ENCODE results near the gene RNF225. TPM values are rescaled to one million over a fixed set of nuclear protein-coding genes. Genes with fewer than 3 reads are reported as not detected.

The RNF225 gene
- polyA plus RNA-seq (2012; rRNA removed): 0.13 TPM in 1 of 2 replicates, not detected in the other
- not detected in 2 replicates for polyA plus RNA-seq (2012; cell fraction: cytosol; rRNA removed)
- polyA plus RNA-seq (2012; cell fraction: nucleus; rRNA removed): 0.09 TPM in 1 of 2 replicates, not detected in the other

GRCh38 chr19:58395220-58395978, at the start of gene RNF225:
TSS of gene RNF225 (plus strand) at chr19:58395656. CDS start at chr19:58396090, 434 bp downstream.
- Histone ChIP-seq H3K4me3 (ENCODE audit: low read depth in 2 of 2, low read length in 1 of 2) (no peak within 1 kb of the TSS), H3K4me1 (ENCODE audit: control insufficient read depth in 1 of 2, insufficient read depth in 2 of 2, low read depth in 1 of 2, low read length in 1 of 2) (peaks cover 1 to 10% of the 10 kb centered on the region in 2 experiments; a peak in 1 of 4 replicates), H3F3A (replicated peaks; ENCODE audit: insufficient read depth) (peaks cover 45% of the 10 kb centered on the region), H3K9ac (no peak within 1 kb of the TSS), H2AFZ (ENCODE audit: low read depth) (no peak within 1 kb of the TSS), H3K79me2 (ENCODE audit: insufficient read depth) (peaks cover 28% of the 10 kb centered on the region), H3K27me3 (ENCODE audit: insufficient read depth) (no peaks in the 10 kb centered on the region), H4K20me1 (ENCODE audit: insufficient read depth) (peaks cover 25% of the 10 kb centered on the region), H3K9me2 (no peaks in the 10 kb centered on the region), H3K36me3 (replicated peaks in 1 of 2; ENCODE audit: control insufficient read depth in 1 of 2, insufficient read depth in 2 of 2, low read length in 1 of 2) (peaks cover 35 to 36% of the 10 kb centered on the region in 2 experiments), H3K27ac (ENCODE audit: low read depth in 2 of 2, low read length in 1 of 2) (no peak within 1 kb of the TSS), H3K4me2 (no peak within 1 kb of the TSS), H3K9me3 (no peaks in the 10 kb centered on the region)
- peak; percentile 24 for TF ChIP-seq CHD2 (IDR thresholded peaks at IDR 0.05; ENCODE audit: low read length, partially characterized antibody)
- TF ChIP-seq MXI1 (IDR thresholded peaks at IDR 0.05; ENCODE audit: low read depth, low read length): no peak
- peak; percentile 33 for TF ChIP-seq JUND (IDR thresholded peaks at IDR 0.05)
- no peak for TF ChIP-seq RXRA (IDR thresholded peaks at IDR 0.05; ENCODE audit: borderline replicate concordance, low read depth)
- TF ChIP-seq POLR2AphosphoS5 (IDR thresholded peaks at IDR 0.05; ENCODE audit: low read depth, low read length): peak; percentile 65
- TF ChIP-seq PBX3 (IDR thresholded peaks at IDR 0.05): peak; percentile 24; the same call in 1 of the 2 replicates
- no peak for TF ChIP-seq EZH2phosphoT487 (IDR thresholded peaks at IDR 0.05; ENCODE audit: borderline replicate concordance, low read depth)
- TF ChIP-seq SIN3A (IDR thresholded peaks at IDR 0.05; ENCODE audit: borderline replicate concordance, low read depth, low read length): peak; percentile 68; the same call in 1 of the 2 replicates
- TF ChIP-seq RCOR1 (IDR thresholded peaks at IDR 0.05; ENCODE audit: low read length): no peak
- TF ChIP-seq, protein P1, sequence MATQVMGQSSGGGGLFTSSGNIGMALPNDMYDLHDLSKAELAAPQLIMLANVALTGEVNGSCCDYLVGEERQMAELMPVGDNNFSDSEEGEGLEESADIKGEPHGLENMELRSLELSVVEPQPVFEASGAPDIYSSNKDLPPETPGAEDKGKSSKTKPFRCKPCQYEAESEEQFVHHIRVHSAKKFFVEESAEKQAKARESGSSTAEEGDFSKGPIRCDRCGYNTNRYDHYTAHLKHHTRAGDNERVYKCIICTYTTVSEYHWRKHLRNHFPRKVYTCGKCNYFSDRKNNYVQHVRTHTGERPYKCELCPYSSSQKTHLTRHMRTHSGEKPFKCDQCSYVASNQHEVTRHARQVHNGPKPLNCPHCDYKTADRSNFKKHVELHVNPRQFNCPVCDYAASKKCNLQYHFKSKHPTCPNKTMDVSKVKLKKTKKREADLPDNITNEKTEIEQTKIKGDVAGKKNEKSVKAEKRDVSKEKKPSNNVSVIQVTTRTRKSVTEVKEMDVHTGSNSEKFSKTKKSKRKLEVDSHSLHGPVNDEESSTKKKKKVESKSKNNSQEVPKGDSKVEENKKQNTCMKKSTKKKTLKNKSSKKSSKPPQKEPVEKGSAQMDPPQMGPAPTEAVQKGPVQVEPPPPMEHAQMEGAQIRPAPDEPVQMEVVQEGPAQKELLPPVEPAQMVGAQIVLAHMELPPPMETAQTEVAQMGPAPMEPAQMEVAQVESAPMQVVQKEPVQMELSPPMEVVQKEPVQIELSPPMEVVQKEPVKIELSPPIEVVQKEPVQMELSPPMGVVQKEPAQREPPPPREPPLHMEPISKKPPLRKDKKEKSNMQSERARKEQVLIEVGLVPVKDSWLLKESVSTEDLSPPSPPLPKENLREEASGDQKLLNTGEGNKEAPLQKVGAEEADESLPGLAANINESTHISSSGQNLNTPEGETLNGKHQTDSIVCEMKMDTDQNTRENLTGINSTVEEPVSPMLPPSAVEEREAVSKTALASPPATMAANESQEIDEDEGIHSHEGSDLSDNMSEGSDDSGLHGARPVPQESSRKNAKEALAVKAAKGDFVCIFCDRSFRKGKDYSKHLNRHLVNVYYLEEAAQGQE (IDR thresholded peaks at IDR 0.05; ENCODE audit: low read depth, low read length): no peak
- no peak for TF ChIP-seq ELF1 (IDR thresholded peaks at IDR 0.05)
- no peak for TF ChIP-seq RAD21 (IDR thresholded peaks at IDR 0.05; ENCODE audit: low read length)
- POLR2A ChIA-PET: no interaction called here
- no peak for DNase-seq
- WGBS (ENCODE audit: low lambda C conversion rate): 86% methylated on average over 10 of the region's 21 CpGs
- CTCF ChIA-PET: interaction anchor here (0.5 kb wide), 1 partner anchor 166 kb away, joined by 3 read pairs; no protein-coding TSS in a partner anchor

Measured in SK-N-SH (cell line).